ENCODE data around the gene HOXB9. TPM values are rescaled to one million over a fixed set of nuclear protein-coding genes. Genes with fewer than 3 reads are reported as not detected.
A peak's percentile ranks its signal among the peaks of the same experiment; 100 is the strongest.

HOXB9 gene
- polyA plus RNA-seq (2014; cell fraction: cytosol; rRNA removed), result not detected in 2 replicates
- not detected in 2 replicates for polyA plus RNA-seq (2014; cell fraction: nucleus; rRNA removed)

GRCh38 chr17:48626245-48627117, at the start of gene HOXB9:
TSS of gene HOXB9 (minus strand) at chr17:48626358. CDS start at chr17:48626269, 89 bp downstream.
- no peak for DNase-seq (ENCODE audit: low spot score)

GRCh38 chr17:48672340-48672739, 46.2 kb upstream of the HOXB9 start:
- DNase-seq (ENCODE audit: low spot score), result no peak

GRCh38 chr17:48671697-48672171, 45.6 kb upstream of the HOXB9 start:
- DNase-seq (ENCODE audit: low spot score), result peak; percentile 38

GRCh38 chr17:48663134-48663924, 37.2 kb upstream of the HOXB9 start:
- DNase-seq (ENCODE audit: low spot score), result no peak

DNA sequence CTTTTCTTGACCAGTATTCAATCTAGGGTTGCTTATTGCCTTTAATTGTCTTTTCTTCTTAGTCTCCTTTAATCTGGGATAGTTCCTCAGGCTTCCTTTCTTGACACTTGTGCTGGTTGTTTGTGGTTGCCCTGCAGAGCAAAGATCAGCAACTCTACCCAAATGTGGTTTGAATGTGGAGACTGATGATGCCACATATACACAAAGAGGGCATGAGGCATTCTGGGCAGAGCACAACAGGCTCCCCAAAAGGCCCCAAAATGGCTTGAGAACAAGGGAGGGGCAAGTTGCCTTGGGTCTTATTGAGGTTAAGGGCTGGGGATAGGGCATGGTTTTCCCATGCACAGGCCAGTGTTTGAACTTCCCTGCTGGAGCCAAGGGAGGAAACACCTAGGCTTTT, 29.8 kb upstream of the HOXB9 start:
- no peak for DNase-seq (ENCODE audit: low spot score)

- no peak for DNase-seq (ENCODE audit: low spot score)
Observed at GRCh38 chr17:48649741-48650140, 23.6 kb upstream of the HOXB9 start.

DNA sequence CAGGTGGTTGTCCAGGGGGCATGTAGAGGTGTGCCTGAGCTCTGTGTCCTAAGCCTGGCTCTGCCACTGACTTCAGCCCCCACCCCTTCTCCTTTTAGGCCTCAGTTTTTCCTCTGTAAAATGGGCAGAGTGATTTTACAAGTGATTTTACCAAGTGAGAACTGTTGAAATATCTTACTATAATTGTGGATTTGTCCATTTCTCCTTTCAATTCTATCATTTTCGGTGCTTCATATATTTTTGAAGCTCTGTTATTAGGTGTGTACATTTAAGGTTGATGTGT, 21.7 kb upstream of the HOXB9 start:
- no peak for DNase-seq (ENCODE audit: low spot score)

DNA sequence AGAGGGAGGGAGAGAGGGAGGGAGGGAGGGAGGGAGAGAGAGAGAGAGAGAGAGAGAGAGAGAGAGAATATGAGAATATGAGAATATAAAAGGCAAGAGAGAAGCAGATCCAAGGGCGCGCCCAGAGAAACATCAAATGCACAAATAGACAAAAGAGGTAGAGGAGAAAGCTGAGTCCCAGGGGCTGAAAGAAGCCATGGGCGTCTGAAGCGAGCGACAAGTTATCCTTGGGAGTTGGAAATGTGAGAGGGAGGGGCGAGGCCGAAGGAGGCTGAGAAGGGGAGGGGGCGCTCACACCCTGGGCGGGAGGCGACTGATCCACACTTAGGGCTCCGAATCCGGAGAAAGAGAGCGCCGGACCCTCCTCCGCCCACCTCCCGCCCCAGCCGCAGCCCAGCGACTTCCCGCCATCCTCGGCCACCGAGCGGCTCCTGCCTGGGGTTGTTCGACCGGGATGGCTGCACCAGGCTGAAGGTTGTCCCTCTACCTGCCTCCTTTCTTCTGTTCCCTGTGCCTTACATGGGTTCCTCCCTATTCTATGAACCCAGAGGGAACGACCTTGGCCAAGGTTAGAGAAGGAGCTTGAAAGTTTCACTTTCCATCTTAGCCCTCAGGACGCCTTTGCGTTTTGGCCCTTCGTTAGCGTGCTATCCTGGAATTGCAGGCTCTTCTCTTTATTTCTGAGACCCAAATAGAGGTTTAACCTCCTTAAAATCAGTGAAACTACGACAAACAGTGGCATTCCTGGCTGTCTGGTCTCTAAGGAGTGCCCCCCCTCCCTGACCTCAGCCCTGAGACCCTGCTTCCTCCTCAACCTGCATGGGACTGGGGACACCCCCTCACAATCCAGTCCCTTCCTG, 21.2 kb upstream of the HOXB9 start:
- no peak for DNase-seq (ENCODE audit: low spot score)

DNA sequence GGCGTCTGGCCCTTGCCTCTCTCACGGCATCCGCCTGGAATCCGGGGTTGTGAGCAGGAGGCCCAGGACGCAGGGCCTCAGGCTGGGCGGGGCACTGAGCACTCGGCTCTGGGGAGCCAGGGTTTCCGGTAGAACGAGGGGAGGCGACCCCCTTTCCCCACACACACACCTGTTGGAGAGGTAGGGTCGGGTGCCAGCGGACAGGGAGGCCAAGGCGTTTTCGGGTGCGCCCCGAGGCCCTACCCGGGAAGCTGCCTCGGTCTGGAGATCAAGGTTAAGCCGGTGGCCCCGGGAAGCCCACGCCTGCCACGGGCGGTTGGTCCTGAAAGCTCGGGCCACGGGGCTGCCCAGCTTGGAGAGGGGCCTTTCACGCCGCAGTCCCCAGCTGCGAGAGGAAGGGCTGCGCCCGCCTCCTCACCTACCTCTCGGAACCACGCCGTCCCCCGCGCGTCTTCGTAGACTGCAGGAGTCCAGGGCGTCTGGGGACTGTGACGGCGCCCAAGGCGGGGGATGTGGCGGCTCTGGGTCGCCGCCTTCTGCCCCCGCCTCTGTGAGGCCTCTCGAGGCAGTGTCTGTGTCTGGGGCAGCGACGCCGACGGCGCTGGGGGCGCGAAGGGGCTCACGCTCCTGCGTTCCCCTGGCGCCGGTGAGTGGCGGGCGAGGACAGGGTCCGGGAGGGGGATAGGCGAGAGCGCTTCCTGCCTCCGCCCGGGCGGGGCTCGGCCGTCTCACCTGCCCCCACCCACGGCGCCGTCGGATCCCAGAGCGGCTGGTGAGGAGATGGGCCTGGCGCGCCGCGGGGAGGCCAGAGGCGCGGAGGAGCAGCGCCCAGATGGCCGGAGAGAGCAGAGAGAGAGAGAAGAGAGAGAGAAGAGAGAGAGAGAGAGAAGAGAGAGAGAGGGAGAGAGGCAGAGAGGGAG, 20.3 kb upstream of the HOXB9 start:
- no peak for DNase-seq (ENCODE audit: low spot score)

GRCh38 chr17:48645639-48646182, 19.6 kb upstream of the HOXB9 start:
- no peak for DNase-seq (ENCODE audit: low spot score)

DNA sequence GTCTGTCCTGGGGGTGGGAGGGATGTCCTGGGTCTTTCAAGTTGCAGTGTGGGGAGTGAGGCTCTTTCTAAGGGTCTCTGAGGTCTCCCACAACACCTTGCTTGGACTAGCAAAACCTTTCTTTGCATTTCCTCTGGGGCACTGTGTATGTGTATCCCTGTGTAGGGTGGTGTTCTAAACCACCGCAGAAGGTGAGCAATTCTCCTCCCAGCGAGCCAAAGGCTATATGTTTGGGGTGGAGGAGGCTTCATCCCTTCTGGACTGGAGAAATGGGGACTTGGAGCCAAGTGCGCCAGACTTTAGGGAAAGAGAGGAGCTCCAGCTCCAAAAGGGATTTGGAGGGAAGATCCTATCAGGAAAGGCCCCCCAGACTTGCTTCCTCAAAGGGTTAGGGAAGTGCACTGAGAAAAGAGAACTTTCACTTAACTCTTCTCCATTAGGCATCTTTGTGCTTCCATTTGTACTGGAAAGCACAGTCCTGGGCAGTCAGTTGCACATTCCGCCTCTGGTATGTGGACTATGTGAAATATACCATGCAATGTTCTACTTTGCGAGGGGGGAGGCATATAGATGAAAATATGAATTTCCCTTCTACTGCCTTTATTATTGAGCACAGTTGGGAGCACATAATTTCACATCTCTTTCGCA, 18.9 kb upstream of the HOXB9 start:
- DNase-seq (ENCODE audit: low spot score), result no peak

DNA sequence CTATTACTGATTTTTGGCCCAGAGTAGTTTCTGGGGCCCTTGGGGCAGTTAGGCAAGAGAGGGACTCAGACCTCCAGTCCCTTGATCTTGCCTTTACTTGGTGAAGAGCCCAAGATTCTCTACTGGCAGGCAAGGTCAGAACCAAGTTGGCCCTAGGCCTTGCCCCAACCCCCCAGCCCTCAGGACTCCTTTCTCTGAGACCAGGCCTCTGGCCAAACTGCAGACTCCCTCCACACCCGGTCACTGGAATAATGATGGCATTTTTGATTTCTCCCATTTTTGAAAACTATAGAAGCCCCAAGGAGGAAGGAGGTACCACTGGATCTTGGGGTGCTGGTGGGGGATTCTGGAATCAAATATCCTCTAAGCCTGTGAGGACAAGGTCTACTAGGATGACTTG, 18.0 kb upstream of the HOXB9 start:
- DNase-seq (ENCODE audit: low spot score), result no peak

DNA sequence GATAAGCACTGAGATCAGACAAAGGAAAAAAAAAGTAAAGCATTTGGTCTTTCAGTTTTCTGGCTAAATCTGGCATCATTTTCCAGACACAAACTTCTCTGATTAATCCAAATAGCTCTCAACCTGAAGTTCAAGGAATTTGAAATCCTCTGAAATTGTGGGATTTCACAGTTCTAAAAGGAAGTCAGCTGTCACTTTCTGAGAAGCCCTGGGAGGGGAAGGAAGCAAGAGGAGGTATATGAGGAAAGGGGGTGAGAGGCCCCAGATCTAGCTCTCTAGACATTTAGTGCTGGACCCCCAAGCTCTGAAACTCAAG, 17.5 kb upstream of the HOXB9 start:
- no peak for DNase-seq (ENCODE audit: low spot score)

- DNase-seq (ENCODE audit: low spot score), result no peak
Observed at GRCh38 chr17:48642843-48643696, 16.9 kb upstream of the HOXB9 start.

- DNase-seq (ENCODE audit: low spot score), result no peak
Observed at GRCh38 chr17:48642059-48642842, 16.1 kb upstream of the HOXB9 start.

- DNase-seq (ENCODE audit: low spot score), result no peak
Observed at GRCh38 chr17:48641541-48642058, 15.4 kb upstream of the HOXB9 start.

DNA sequence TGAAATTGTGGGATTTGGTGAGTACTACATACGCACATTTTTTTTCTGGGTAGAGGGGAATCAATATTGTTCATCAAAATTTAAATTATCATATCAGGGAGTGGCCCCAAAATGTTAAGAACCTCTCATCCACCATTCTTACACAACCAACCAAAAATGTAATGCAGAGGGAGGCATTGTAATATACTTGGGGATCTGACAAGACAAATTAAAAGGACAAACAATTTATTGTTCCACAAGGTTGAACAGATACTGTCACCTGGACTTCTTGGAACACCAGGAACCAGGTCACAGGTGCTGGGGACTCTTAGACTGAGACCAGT, 14.7 kb upstream of the HOXB9 start:
- no peak for DNase-seq (ENCODE audit: low spot score)

All from SK-N-DZ (cell line).